GM12878 (cell line): ENCODE results near the gene CEP131. TPM values are rescaled to one million over a fixed set of nuclear protein-coding genes. Genes with fewer than 3 reads are reported as not detected.
A peak's percentile ranks its signal among the peaks of the same experiment; 100 is the strongest.

Experiments used
- ATAC-seq: fragments of 200-7000 bp; cut with Tn5 transposase; 3 replicates; pipeline ENCODE4 v1.9.1; 2020; ENCODE audit warnings: mild to moderate bottlenecking, moderate library complexity
- BruUV-seq: library from RNA; stranded (reverse); fragments of 400-500 nt; replicated peaks from 2 replicates; lab custom pipeline; 2021; lab: Mats Ljungman, UMichigan
- CTCF ChIA-PET: fragments of 300-600 bp; sonication (Branson Sonifier 250); formaldehyde crosslinking; extraction: SDS; loops from one replicate; lab custom pipeline; 2021; ENCODE audit warnings: inconsistent platforms; lab: Yijun Ruan, JAX
- POLR2A ChIA-PET: fragments of 350-600 bp; formaldehyde crosslinking; extraction: SDS; loops from one replicate; lab custom pipeline; 2021; ENCODE audit warnings: inconsistent platforms; lab: Charles Lee
- RAD21 ChIA-PET: fragments of 300-600 bp; sonication (Branson Sonifier 250); formaldehyde crosslinking; loops from one replicate; lab custom pipeline; 2023; ENCODE audit warnings: antibody characterized with exemption; ENCODE audit not compliant: unreplicated experiment; lab: Charles Lee
- SMC1A ChIA-PET: fragments of 300-600 bp; sonication (Branson Sonifier 250); formaldehyde crosslinking; loops from one replicate; lab custom pipeline; 2023; ENCODE audit not compliant: unreplicated experiment, uncharacterized antibody; lab: Charles Lee
- DNase-seq: peaks from one replicate; pipeline ENCODE4 v3.0.0-alpha.2; 2011; ENCODE audit warnings: low read depth, low spot score
- FAIRE-seq: peaks from 3 replicates; lab custom pipeline; 2011; peaks lifted over from hg19 to GRCh38; lab: Jason Lieb, UNC
- H2AFZ ChIP-seq: 2 replicates; pipeline ENCODE4 v1.6.0; 2011; ENCODE audit warnings: low read depth, low read length, control low read depth; ENCODE audit not compliant: control insufficient read depth
- H3K27ac ChIP-seq: 2 replicates; pipeline ENCODE4 v1.5.1; 2011; ENCODE audit warnings: control low read depth; ENCODE audit not compliant: control insufficient read depth, insufficient read depth
- H3K27me3 ChIP-seq, 2 experiments: replicated peaks in 1 of 2; 2 replicates each; pipeline versions ENCODE4 v1.6.0 to v1.6.1; 2011; ENCODE audit warnings: low read length in 1 of 2; ENCODE audit not compliant: control insufficient read depth in 2 of 2, insufficient read depth in 2 of 2
- H3K36me3 ChIP-seq, 2 experiments: 2 replicates each; pipeline ENCODE4 v1.5.1; 2011; ENCODE audit warnings: low read length in 1 of 2; ENCODE audit not compliant: control insufficient read depth in 2 of 2, insufficient read depth in 2 of 2
- H3K4me1 ChIP-seq: 2 replicates; pipeline ENCODE4 v1.6.1; 2011; ENCODE audit warnings: mild to moderate bottlenecking, low read length, moderate library complexity, mixed read lengths; ENCODE audit not compliant: control insufficient read depth, insufficient read depth
- H3K4me2 ChIP-seq: 2 replicates; pipeline ENCODE4 v1.6.0; 2011; ENCODE audit warnings: control low read depth; ENCODE audit not compliant: control insufficient read depth, insufficient read depth
- H3K4me3 ChIP-seq: fragments of 200-600 bp; sonication (generic); 2 replicates; pipeline ENCODE4 v1.5.1; 2016
- H3K79me2 ChIP-seq: 2 replicates; pipeline ENCODE4 v1.6.0; 2011; ENCODE audit warnings: low read length; ENCODE audit not compliant: control insufficient read depth, insufficient read depth
- H3K9ac ChIP-seq: 2 replicates; pipeline ENCODE4 v1.8.0; 2011; ENCODE audit warnings: low read length, control low read depth, mixed read lengths; ENCODE audit not compliant: control insufficient read depth, insufficient read depth
- H3K9me3 ChIP-seq: replicated peaks from 3 replicates; pipeline ENCODE4 v1.5.1; 2011; ENCODE audit warnings: mild to moderate bottlenecking, low read length; ENCODE audit not compliant: control insufficient read depth, insufficient read depth
- H4K20me1 ChIP-seq: 2 replicates; pipeline ENCODE4 v1.6.0; 2011; ENCODE audit not compliant: control insufficient read depth, insufficient read depth
- BACH1 ChIP-seq: fragments of 450-650 bp; IDR thresholded peaks from 2 replicates; pipeline ENCODE4 v1.6.1; 2017; ENCODE audit warnings: mild to moderate bottlenecking, borderline replicate concordance
- CHD4 ChIP-seq: fragments of 200-600 bp; sonication (generic); IDR thresholded peaks from 2 replicates; pipeline ENCODE4 v1.6.1; 2016; ENCODE audit warnings: mild to moderate bottlenecking
- CTCF ChIP-seq, 3 experiments: IDR thresholded peaks in 2 of 3; conservative IDR thresholded peaks in 1 of 3; 2 replicates each; pipeline ENCODE4 v1.5.1; 2011; ENCODE audit warnings: low read depth in 3 of 3, low read length in 3 of 3, mild to moderate bottlenecking in 3 of 3, control low read depth in 2 of 3, moderate library complexity in 2 of 3, inconsistent platforms in 1 of 3, mixed read lengths in 1 of 3; ENCODE audit not compliant: control insufficient read depth in 2 of 3, insufficient read depth in 1 of 3; ENCODE audit errors: extremely low read depth in 1 of 3
- DPF2 ChIP-seq: fragments of 450-650 bp; IDR thresholded peaks from 2 replicates; pipeline ENCODE4 v1.6.1; 2017; ENCODE audit warnings: mild to moderate bottlenecking
- EED ChIP-seq: sonication (generic); IDR thresholded peaks from 2 replicates; pipeline ENCODE4 v1.6.1; 2016; ENCODE audit warnings: antibody characterized with exemption, low read depth
- ESRRA ChIP-seq: IDR thresholded peaks from 2 replicates; pipeline ENCODE4 v1.6.1; 2012; ENCODE audit warnings: mild to moderate bottlenecking, low read length, improper control_type of control experiment
- FOS ChIP-seq: IDR thresholded peaks from 3 replicates; pipeline ENCODE4 v1.6.1; 2011; ENCODE audit warnings: borderline replicate concordance; ENCODE audit not compliant: insufficient read length; ENCODE audit errors: extremely low read depth
- KLF5 ChIP-seq: fragments of 450-650 bp; IDR thresholded peaks from 2 replicates; pipeline ENCODE4 v1.6.1; 2014; ENCODE audit warnings: mild to moderate bottlenecking; ENCODE audit not compliant: partially characterized antibody
- PAX8 ChIP-seq: fragments of 450-650 bp; IDR thresholded peaks from 2 replicates; pipeline ENCODE4 v1.6.1; 2017; ENCODE audit warnings: mild to moderate bottlenecking, moderate library complexity
- PML ChIP-seq: IDR thresholded peaks from 2 replicates; pipeline ENCODE4 v1.6.1; 2012; ENCODE audit warnings: low read length, inconsistent platforms
- RUNX3 ChIP-seq: IDR thresholded peaks from 2 replicates; pipeline ENCODE4 v1.6.1; 2012; ENCODE audit warnings: low read length, inconsistent platforms
- SMARCA5 ChIP-seq: fragments of 450-650 bp; IDR thresholded peaks from 2 replicates; pipeline ENCODE4 v1.6.1; 2017; ENCODE audit warnings: mild to moderate bottlenecking
- SPI1 ChIP-seq: IDR thresholded peaks from 2 replicates; pipeline ENCODE4 v1.6.1; 2011; ENCODE audit warnings: low read depth, mild to moderate bottlenecking, low read length, moderate library complexity, borderline replicate concordance; ENCODE audit not compliant: insufficient read depth
- WRNIP1 ChIP-seq: IDR thresholded peaks from 2 replicates; pipeline ENCODE4 v1.6.1; 2011; ENCODE audit warnings: low read depth, low read length, improper control_type of control experiment, borderline replicate concordance
- ZBED1 ChIP-seq: IDR thresholded peaks from 2 replicates; pipeline ENCODE4 v1.6.1; 2016; ENCODE audit warnings: borderline replicate concordance
- WGBS: methylation state at CpG from one replicate; pipeline ENCODE4 v1.1.6; 2016; ENCODE audit warnings: low lambda C conversion rate; ENCODE audit not compliant: insufficient replicate concordance, insufficient coverage; ENCODE audit errors: missing lambda C conversion rate; 5-methylcytosine and 5-hydroxymethylcytosine counted together
- in situ Hi-C: fragments of 300-500 bp; cut with MboI; formaldehyde crosslinking; loops from 9 replicates; pipeline ENCODE4 v1.14.3; 2018; ENCODE audit warnings: mixed read lengths
- intact Hi-C: fragments of 100-400 bp; cut with micrococcal nuclease; formaldehyde crosslinking; loops from one replicate; pipeline ENCODE4 v1.14.2; 2022; ENCODE audit not compliant: unreplicated experiment
- polyA plus RNA-seq, 11 experiments: library from polyadenylated mRNA; depleted of rRNA in 4 of 11; unstranded in 6 of 11; stranded (reverse) in 5 of 11; fragments of >200 nt; fragmentation: Nextera tagmentation in 4 of 11; fragmentation: Illumina TruSeq in 1 of 11; extraction: Ambion mirVana in 4 of 11; extraction: Trizol in 1 of 11; gene quantifications; 1 replicate in 1 of 11; 2 replicates in 10 of 11; pipeline versions ENCODE4 v1.2.1 to v1.2.3, GENCODE V29; 2011 to 2016; ENCODE audit warnings: inconsistent platforms in 2 of 11, missing spikeins in 2 of 11, low read depth in 1 of 11
- total RNA-seq, 4 experiments: library from RNA; depleted of rRNA in 3 of 4; stranded (reverse); fragments of >200 nt in 3 of 4; fragmentation: Illumina TruSeq in 1 of 4; extraction: Trizol in 1 of 4; gene quantifications; 2 replicates each; pipeline versions ENCODE4 v1.2.1 to v1.2.3, GENCODE V29; 2013 to 2021
- TF ChIP-seq, protein P1 (sequence below): fragments of 450-650 bp; formaldehyde crosslinking; IDR thresholded peaks from 2 replicates; pipeline ENCODE4 v1.4.0; 2022; ENCODE audit warnings: mild to moderate bottlenecking, moderate library complexity
- TF ChIP-seq, protein P2 (sequence below): IDR thresholded peaks from 2 replicates; pipeline ENCODE4 v1.6.1; 2012; ENCODE audit warnings: low read depth, low read length, improper control_type of control experiment
- TF ChIP-seq, protein P3 (sequence below): IDR thresholded peaks from 2 replicates; pipeline ENCODE4 v1.6.1; 2012; ENCODE audit warnings: low read depth, low read length, improper control_type of control experiment

Gene CEP131
- total and polyA plus RNA-seq, 10 of the 15 experiments (the other 5 are each of a cell fraction or from before 2014, with no cell fraction given) = 0.05 to 17.3 (median 6.7) TPM

- SMC1A ChIA-PET = no interaction called here
- BruUV-seq = no TSS peak
- DNase-seq = no peak
- no peak for TF ChIP-seq PML
- no peak for TF ChIP-seq FOS
- TF ChIP-seq ZBED1 = no peak
- TF ChIP-seq, protein P1, sequence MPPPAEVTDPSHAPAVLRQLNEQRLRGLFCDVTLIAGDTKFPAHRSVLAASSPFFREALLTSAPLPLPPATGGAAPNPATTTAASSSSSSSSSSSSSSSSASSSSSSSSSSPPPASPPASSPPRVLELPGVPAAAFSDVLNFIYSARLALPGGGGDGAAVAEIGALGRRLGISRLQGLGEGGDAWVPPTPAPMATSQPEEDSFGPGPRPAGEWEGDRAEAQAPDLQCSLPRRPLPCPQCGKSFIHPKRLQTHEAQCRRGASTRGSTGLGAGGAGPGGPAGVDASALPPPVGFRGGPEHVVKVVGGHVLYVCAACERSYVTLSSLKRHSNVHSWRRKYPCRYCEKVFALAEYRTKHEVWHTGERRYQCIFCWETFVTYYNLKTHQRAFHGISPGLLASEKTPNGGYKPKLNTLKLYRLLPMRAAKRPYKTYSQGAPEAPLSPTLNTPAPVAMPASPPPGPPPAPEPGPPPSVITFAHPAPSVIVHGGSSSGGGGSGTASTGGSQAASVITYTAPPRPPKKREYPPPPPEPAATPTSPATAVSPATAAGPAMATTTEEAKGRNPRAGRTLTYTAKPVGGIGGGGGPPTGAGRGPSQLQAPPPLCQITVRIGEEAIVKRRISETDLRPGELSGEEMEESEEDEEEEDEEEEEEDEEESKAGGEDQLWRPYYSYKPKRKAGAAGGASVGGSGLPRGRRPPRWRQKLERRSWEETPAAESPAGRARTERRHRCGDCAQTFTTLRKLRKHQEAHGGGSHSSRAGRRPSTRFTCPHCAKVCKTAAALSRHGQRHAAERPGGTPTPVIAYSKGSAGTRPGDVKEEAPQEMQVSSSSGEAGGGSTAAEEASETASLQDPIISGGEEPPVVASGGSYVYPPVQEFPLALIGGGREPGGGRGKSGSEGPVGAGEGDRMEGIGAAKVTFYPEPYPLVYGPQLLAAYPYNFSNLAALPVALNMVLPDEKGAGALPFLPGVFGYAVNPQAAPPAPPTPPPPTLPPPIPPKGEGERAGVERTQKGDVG (CRISPR knock-in tag) = no peak
- TF ChIP-seq CHD4 = no peak
- no peak for TF ChIP-seq SPI1
- no peak for TF ChIP-seq EED
- TF ChIP-seq SMARCA5 = no peak
- TF ChIP-seq ESRRA = no peak
- TF ChIP-seq, protein P2, sequence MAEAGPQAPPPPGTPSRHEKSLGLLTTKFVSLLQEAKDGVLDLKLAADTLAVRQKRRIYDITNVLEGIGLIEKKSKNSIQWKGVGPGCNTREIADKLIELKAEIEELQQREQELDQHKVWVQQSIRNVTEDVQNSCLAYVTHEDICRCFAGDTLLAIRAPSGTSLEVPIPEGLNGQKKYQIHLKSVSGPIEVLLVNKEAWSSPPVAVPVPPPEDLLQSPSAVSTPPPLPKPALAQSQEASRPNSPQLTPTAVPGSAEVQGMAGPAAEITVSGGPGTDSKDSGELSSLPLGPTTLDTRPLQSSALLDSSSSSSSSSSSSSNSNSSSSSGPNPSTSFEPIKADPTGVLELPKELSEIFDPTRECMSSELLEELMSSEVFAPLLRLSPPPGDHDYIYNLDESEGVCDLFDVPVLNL = no peak
- no peak for TF ChIP-seq BACH1
- no peak for TF ChIP-seq KLF5
- TF ChIP-seq CTCF (IDR thresholded peaks at IDR 0.05 in 2 of 3, conservative IDR thresholded peaks at IDR 0.05 in 1 of 3; ENCODE audit: control insufficient read depth in 2 of 3, extremely low read depth in 1 of 3, insufficient read depth in 1 of 3, low read depth in 3 of 3, low read length in 3 of 3) = no peak
- TF ChIP-seq DPF2 = no peak
- TF ChIP-seq PAX8 = no peak
- TF ChIP-seq, protein P3, sequence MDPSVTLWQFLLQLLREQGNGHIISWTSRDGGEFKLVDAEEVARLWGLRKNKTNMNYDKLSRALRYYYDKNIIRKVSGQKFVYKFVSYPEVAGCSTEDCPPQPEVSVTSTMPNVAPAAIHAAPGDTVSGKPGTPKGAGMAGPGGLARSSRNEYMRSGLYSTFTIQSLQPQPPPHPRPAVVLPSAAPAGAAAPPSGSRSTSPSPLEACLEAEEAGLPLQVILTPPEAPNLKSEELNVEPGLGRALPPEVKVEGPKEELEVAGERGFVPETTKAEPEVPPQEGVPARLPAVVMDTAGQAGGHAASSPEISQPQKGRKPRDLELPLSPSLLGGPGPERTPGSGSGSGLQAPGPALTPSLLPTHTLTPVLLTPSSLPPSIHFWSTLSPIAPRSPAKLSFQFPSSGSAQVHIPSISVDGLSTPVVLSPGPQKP = no peak
- no peak for TF ChIP-seq RUNX3
- no peak for TF ChIP-seq WRNIP1
These were observed 21.7 kb upstream of the CEP131 start for GRCh38 chr17:81244358-81245023.

More at GRCh38 chr17:81244358-81245023, 21.7 kb upstream of the CEP131 start:
- intact Hi-C loops = no loop called here
- peak overlapping the region; percentile 13; the same call in 1 of the 2 replicates for H3K4me2 ChIP-seq
- no peak overlapping the region for H3K4me3 ChIP-seq
- H3K4me1 ChIP-seq = peaks cover 23% of the 10 kb centered on the region
- FAIRE-seq (no peak), ATAC-seq (peak; percentile 7)
- in situ Hi-C loops = loop anchor here (5.0 to 25.0 kb wide), 2 partner anchors 97 to 232 kb away; no protein-coding TSS in a partner anchor
- peaks cover 0 to 2% of the 10 kb centered on the region in 2 experiments; a peak in 2 of 4 replicates for H3K36me3 ChIP-seq
- CTCF ChIA-PET = interaction anchor here (1.0 to 1.4 kb wide), 3 partner anchors 47 to 357 kb away, joined by 3 to 4 read pairs (median 4); no protein-coding TSS in a partner anchor
- H3K9ac ChIP-seq = no peak overlapping the region
- H3K9me3 ChIP-seq = no peaks in the 10 kb centered on the region
- H3K27me3 ChIP-seq = no peaks in the 10 kb centered on the region
- no peaks in the 10 kb centered on the region for H4K20me1 ChIP-seq
- RAD21 ChIA-PET = no interaction called here
- no peak overlapping the region for H2AFZ ChIP-seq
- WGBS = 24% methylated on average over 24 of the region's 24 CpGs
- peak overlapping the region; percentile 56 for H3K27ac ChIP-seq
- POLR2A ChIA-PET = interaction anchor here (0.5 kb wide), 1 partner anchor 254 kb away, joined by 4 read pairs; no protein-coding TSS in a partner anchor
- peaks cover 21% of the 10 kb centered on the region for H3K79me2 ChIP-seq
